C4-2B (cell line): ENCODE data around the gene C6orf52.

Experiments used
- ZFX ChIP-seq: fragments of 450-650 bp; IDR thresholded peaks from 2 replicates; pipeline ENCODE4 v1.6.1; 2017
- TF ChIP-seq, protein P1 (sequence below): fragments of 450-650 bp; conservative IDR thresholded peaks from 2 replicates; pipeline ENCODE4 v1.5.1; 2017; ENCODE audit warnings: mild to moderate bottlenecking

DNA sequence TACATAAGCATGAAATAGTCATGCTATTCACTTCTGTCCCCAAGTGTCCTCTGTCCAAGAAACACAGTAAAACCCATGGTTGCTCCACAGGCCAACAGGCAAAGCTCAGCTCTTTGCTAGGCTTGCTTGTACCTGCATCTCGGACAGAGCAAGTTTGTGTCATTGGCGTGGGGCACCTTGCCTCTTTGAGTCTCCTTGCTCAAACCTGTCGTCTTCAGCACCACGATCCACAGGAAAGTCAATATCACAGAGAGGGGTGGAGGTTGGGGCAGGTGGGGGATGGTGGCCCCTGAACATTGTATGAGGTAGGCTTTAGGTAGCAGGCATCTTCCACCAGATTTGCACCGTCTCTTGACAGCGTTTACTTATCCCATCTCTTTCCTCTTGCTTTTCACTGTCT is 49.1 kb upstream of the C6orf52 start:
- TF ChIP-seq, protein P1, sequence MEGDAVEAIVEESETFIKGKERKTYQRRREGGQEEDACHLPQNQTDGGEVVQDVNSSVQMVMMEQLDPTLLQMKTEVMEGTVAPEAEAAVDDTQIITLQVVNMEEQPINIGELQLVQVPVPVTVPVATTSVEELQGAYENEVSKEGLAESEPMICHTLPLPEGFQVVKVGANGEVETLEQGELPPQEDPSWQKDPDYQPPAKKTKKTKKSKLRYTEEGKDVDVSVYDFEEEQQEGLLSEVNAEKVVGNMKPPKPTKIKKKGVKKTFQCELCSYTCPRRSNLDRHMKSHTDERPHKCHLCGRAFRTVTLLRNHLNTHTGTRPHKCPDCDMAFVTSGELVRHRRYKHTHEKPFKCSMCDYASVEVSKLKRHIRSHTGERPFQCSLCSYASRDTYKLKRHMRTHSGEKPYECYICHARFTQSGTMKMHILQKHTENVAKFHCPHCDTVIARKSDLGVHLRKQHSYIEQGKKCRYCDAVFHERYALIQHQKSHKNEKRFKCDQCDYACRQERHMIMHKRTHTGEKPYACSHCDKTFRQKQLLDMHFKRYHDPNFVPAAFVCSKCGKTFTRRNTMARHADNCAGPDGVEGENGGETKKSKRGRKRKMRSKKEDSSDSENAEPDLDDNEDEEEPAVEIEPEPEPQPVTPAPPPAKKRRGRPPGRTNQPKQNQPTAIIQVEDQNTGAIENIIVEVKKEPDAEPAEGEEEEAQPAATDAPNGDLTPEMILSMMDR: no peak
- TF ChIP-seq ZFX: no peak
